HG03558 (cell line): Measurements from ENCODE around the gene CDC42EP5.

Experiments used
- ATAC-seq: cut with Tn5 transposase; IDR thresholded peaks from one replicate; pipeline ENCODE4 v1.9.1; 2021; ENCODE audit warnings: moderate number of reproducible peaks; ENCODE audit not compliant: unreplicated experiment; ENCODE audit errors: extremely low read depth

Gene CDC42EP5

GRCh38 chr19:54429545-54430227 is 43.4 kb downstream of the CDC42EP5 start:
- ATAC-seq, result no peak

DNA sequence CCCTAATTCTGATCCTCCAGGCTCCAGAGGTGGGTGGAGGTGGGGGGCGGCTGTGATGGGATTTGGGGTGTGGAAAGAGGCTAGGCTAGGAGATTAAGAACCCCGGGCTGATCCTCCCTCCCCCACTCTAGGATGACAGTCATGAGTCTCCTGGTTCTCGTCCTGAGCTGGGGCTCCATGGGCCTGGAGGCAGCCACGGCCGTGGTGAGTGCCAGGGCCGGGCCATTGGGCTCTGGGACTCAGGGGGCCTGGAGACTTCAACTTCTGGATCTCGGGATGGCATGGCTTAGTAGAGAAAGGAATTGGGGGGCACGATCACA is 44.0 kb downstream of the CDC42EP5 start:
- no peak for ATAC-seq

- no peak for ATAC-seq
Measured at GRCh38 chr19:54428323-54429175, 44.5 kb downstream of the CDC42EP5 start.

- no peak for ATAC-seq
Measured at GRCh38 chr19:54427586-54427985, 45.5 kb downstream of the CDC42EP5 start.

GRCh38 chr19:54426291-54426931 is 46.7 kb downstream of the CDC42EP5 start:
- no peak for ATAC-seq

- no peak for ATAC-seq
Measured at GRCh38 chr19:54425382-54425723, 47.7 kb downstream of the CDC42EP5 start.

- no peak for ATAC-seq
Measured at GRCh38 chr19:54424660-54425381, 48.3 kb downstream of the CDC42EP5 start.

GRCh38 chr19:54424201-54424600 is 48.9 kb downstream of the CDC42EP5 start:
- no peak for ATAC-seq

DNA sequence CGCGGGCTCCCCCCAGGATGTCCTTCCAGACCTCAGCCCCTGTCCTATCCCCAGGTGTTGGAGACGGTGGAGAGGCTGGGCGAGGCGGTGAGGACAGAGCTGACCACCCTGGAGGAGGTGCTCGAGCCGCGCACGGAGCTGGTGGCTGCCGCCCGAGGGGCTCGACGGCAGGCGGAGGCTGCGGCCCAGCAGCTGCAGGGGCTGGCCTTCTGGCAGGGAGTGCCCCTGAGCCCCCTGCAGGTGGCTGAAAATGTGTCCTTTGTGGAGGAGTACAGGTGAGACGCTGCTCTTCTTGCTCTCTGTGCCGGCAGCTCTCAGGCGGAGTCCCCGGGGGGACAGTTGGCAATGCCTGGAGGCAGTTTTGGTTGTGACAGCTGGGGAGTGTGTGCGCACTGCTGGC is 51.0 kb downstream of the CDC42EP5 start:
- no peak for ATAC-seq

GRCh38 chr19:54421521-54421920 is 51.6 kb downstream of the CDC42EP5 start:
- ATAC-seq, result no peak

- ATAC-seq, result no peak
Measured at GRCh38 chr19:54421169-54421516, 52.0 kb downstream of the CDC42EP5 start.

GRCh38 chr19:54420383-54421168 is 52.5 kb downstream of the CDC42EP5 start:
- ATAC-seq, result no peak

GRCh38 chr19:54420068-54420382 is 53.1 kb downstream of the CDC42EP5 start:
- ATAC-seq, result no peak

DNA sequence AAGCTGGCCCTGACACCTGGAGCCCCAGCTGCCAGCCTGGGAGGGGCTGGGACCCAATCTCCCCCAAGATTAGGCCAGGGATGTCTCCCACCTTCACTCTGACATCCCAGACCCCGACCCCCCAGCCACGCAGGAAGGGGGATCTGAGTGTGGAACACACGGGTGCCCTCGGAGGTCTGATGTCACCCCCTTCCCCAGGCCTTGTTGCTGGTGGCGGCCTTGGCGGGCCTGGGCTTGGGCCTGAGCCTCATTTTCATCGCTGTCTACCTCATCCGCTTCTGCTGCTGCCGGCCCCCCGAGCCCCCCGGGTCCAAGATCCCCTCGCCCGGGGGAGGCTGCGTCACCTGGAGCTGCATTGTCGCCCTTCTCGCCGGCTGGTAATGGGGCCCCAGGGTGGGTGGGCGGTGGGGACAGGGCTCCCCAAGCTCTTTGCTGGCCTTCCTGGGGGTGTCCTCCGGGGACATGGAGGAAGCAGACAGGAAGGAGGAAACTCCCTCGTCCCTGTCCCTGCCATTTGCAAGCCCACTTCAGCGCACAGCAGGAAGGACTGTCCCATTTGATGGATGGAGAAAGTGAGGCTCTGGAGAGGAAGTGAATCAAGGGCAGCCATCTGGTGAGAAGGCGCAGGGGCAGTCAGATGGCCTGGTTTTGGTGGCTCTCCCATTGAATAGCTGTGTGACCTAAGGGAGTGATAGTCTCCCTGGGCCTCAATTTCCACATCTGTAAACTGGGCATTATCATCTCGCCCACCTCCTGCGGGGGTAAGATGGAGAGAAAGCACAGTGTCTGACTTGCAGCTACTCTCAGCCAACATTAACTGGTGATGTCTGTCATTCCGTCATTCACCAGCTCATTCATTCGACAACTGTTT is 53.9 kb downstream of the CDC42EP5 start:
- no peak for ATAC-seq

- no peak for ATAC-seq
Measured at GRCh38 chr19:54418030-54418929, 54.8 kb downstream of the CDC42EP5 start.

DNA sequence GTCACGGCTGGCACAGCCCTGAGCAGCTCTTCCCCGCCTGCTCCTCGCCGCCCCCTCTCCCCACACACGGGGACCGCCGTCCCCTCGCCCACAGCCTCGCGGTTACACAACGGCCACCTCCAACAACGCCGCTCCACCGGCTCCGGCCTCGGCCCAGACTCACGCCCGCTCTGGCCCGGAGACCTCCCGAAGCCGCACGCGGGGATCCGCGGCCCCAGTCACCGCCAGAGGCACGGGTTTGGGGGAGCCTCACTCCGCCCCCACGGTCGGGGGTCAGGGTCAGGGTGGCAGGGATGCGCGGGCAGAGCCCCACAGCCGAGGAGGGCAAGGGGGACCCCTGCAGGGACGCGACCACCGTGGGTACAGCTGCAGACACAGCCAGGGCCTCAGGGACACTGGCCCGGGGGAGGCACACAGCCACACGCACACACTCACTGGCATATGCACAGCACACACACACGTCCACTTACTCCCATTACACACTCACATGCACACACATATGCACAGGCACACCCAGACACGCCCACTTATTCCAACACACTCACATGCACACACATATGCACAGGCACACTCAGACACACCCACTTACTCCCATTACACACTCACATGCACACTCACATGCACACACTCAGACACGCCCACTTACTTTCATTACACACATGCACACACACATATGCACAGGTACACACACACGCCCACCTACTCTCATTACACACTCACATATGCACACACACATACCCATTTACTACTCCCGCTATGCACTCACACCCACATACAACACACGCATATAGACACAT is 56.2 kb downstream of the CDC42EP5 start:
- no peak for ATAC-seq

- no peak for ATAC-seq
Measured at GRCh38 chr19:54415901-54416673, 57.0 kb downstream of the CDC42EP5 start.
